Colonic mucosa (tissue), 4 donors: ENCODE results near the gene DCPS. TPM values are rescaled to one million over a fixed set of nuclear protein-coding genes. Genes with fewer than 3 reads are reported as not detected.

Source experiments
- DNase-seq: peaks from one replicate; pipeline ENCODE4 v3.0.0-alpha.2; 2020
- H3K27ac ChIP-seq: fragments of 200-600 bp; one replicate; pipeline ENCODE4 v1.8.0; 2021
- H3K27me3 ChIP-seq: fragments of 200-600 bp; one replicate; pipeline ENCODE4 v1.8.0; 2021
- H3K36me3 ChIP-seq: fragments of 200-600 bp; one replicate; pipeline ENCODE4 v1.8.0; 2021
- H3K4me1 ChIP-seq: fragments of 200-600 bp; one replicate; pipeline ENCODE4 v1.8.0; 2021; ENCODE audit warnings: mild to moderate bottlenecking
- H3K4me3 ChIP-seq: fragments of 200-600 bp; one replicate; pipeline ENCODE4 v1.8.0; 2021
- H3K9ac ChIP-seq, 2 donors: one replicate each; pipeline ENCODE4 v1.7.0; 2013; ENCODE audit warnings: control low read depth in 2 of 2, low read depth in 2 of 2, low read length in 2 of 2
- H3K9me3 ChIP-seq: fragments of 200-600 bp; one replicate; pipeline ENCODE4 v1.8.0; 2021
- CTCF ChIP-seq: fragments of 200-600 bp; IDR thresholded peaks from one replicate; pipeline ENCODE4 v1.8.0; 2022; ENCODE audit warnings: antibody characterized with exemption, mild to moderate bottlenecking
- intact Hi-C: fragments of 100-400 bp; cut with DNase I; formaldehyde crosslinking; loops from one replicate; pipeline ENCODE4 v1.14.1; 2022
- total RNA-seq, 2 donors: library from RNA; stranded (reverse); fragmentation: NEBNext Ultra II Directional in 1 of 2; extraction: Animal tissue kit (Norgen Biotek cat#: 25700) in 1 of 2; gene quantifications; one replicate each; pipeline ENCODE4 v1.2.1, GENCODE V29; 2021
- donor health status: healthy.
- donor health status: DM: no; HTN: no; CAD: no.
- donor health status: DM: no; HTN: no; CAD: no.

DCPS gene
- total RNA-seq, 2 donors from 2014 or later, result 17.2 to 31.1 TPM

- Histone ChIP-seq H3K27me3 (no peaks in the 10 kb centered on the region), H3K4me1 (no peaks in the 10 kb centered on the region), H3K9me3 (no peaks in the 10 kb centered on the region), H3K27ac (no peak overlapping the region), H3K9ac (no peak overlapping the region), H3K36me3 (no peaks in the 10 kb centered on the region), H3K4me3 (no peak overlapping the region)
- no peak for DNase-seq
- TF ChIP-seq CTCF, result no peak
- intact Hi-C loops, result no loop called here
These were observed 23.6 kb downstream of the DCPS start for GRCh38 chr11:126327281-126328000.

GRCh38 chr11:126328001-126328390 lies 24.1 kb downstream of the DCPS start:
- intact Hi-C loops, result no loop called here
- TF ChIP-seq CTCF, result no peak
- H3K27ac ChIP-seq, result no peak overlapping the region
- no peak overlapping the region for H3K4me3 ChIP-seq
- no peaks in the 10 kb centered on the region for H3K27me3 ChIP-seq
- H3K36me3 ChIP-seq, result no peaks in the 10 kb centered on the region
- H3K9ac ChIP-seq, result no peak overlapping the region
- no peaks in the 10 kb centered on the region for H3K4me1 ChIP-seq
- no peak for DNase-seq
- H3K9me3 ChIP-seq, result no peaks in the 10 kb centered on the region

- TF ChIP-seq CTCF, result no peak
- H3K4me1 ChIP-seq, result no peaks in the 10 kb centered on the region
- H3K4me3 ChIP-seq, result no peak overlapping the region
- H3K27me3 ChIP-seq, result no peaks in the 10 kb centered on the region
- no peak overlapping the region for H3K27ac ChIP-seq
- H3K9ac ChIP-seq, result no peak overlapping the region
- no peaks in the 10 kb centered on the region for H3K9me3 ChIP-seq
- intact Hi-C loops, result no loop called here
- H3K36me3 ChIP-seq, result no peaks in the 10 kb centered on the region
- no peak for DNase-seq
These were observed 24.6 kb downstream of the DCPS start for GRCh38 chr11:126328444-126328843.

- no peaks in the 10 kb centered on the region for H3K9me3 ChIP-seq
- no peaks in the 10 kb centered on the region for H3K27me3 ChIP-seq
- H3K36me3 ChIP-seq, result no peaks in the 10 kb centered on the region
- no peaks in the 10 kb centered on the region for H3K4me1 ChIP-seq
- H3K4me3 ChIP-seq, result no peak overlapping the region
- intact Hi-C loops, result no loop called here
- TF ChIP-seq CTCF, result no peak
- no peak overlapping the region for H3K9ac ChIP-seq
- no peak for DNase-seq
- no peak overlapping the region for H3K27ac ChIP-seq
These were observed 25.2 kb downstream of the DCPS start for GRCh38 chr11:126328938-126329643.

GRCh38 chr11:126329644-126330211 lies 25.9 kb downstream of the DCPS start:
- Histone ChIP-seq H3K9me3 (no peaks in the 10 kb centered on the region), H3K4me3 (no peak overlapping the region), H3K27me3 (no peaks in the 10 kb centered on the region), H3K4me1 (no peaks in the 10 kb centered on the region), H3K9ac (no peak overlapping the region), H3K36me3 (no peaks in the 10 kb centered on the region), H3K27ac (no peak overlapping the region)
- intact Hi-C loops, result no loop called here
- TF ChIP-seq CTCF, result no peak
- no peak for DNase-seq
